CD14-positive monocyte (primary cell): Measurements from ENCODE around the gene RNF149. TPM values are rescaled to one million over a fixed set of nuclear protein-coding genes. Genes with fewer than 3 reads are reported as not detected.
A peak's percentile ranks its signal among the peaks of the same experiment; 100 is the strongest.

Source experiments
- DNase-seq, 3 donors: peaks; one replicate each; pipeline ENCODE4 v3.0.0-alpha.2; 2011 to 2022
- H2AFZ ChIP-seq: 2 replicates; pipeline ENCODE4 v1.6.0; 2012; ENCODE audit warnings: mild to moderate bottlenecking, low read depth, low read length, inconsistent platforms; ENCODE audit not compliant: insufficient read depth, poor library complexity, severe bottlenecking
- H3K27ac ChIP-seq, 2 donors: 1 replicate in 1 of 2; 2 replicates in 1 of 2; pipeline ENCODE4 v1.5.1; 2012 to 2013; ENCODE audit warnings: low read length in 2 of 2, control low read depth in 1 of 2, inconsistent platforms in 1 of 2, low read depth in 1 of 2, mild to moderate bottlenecking in 1 of 2
- H3K27me3 ChIP-seq, 2 donors: one replicate each; pipeline versions ENCODE4 v1.6.0 to v1.6.1; 2011 to 2013; ENCODE audit warnings: low read length in 2 of 2; ENCODE audit not compliant: control insufficient read depth in 2 of 2, insufficient read depth in 2 of 2
- H3K36me3 ChIP-seq, 2 donors: replicated peaks in 1 of 2; 1 replicate in 1 of 2; 2 replicates in 1 of 2; pipeline versions ENCODE4 v1.5.1 to v1.6.1; 2012 to 2013; ENCODE audit warnings: low read length in 2 of 2, control low read depth in 1 of 2, inconsistent platforms in 1 of 2, mild to moderate bottlenecking in 1 of 2; ENCODE audit not compliant: insufficient read depth in 2 of 2, control insufficient read depth in 1 of 2
- H3K4me1 ChIP-seq, 2 donors: 1 replicate in 1 of 2; 2 replicates in 1 of 2; pipeline versions ENCODE4 v1.5.1 to v1.6.1; 2012 to 2013; ENCODE audit warnings: low read length in 2 of 2, control low read depth in 1 of 2, inconsistent platforms in 1 of 2, mild to moderate bottlenecking in 1 of 2, moderate library complexity in 1 of 2; ENCODE audit not compliant: insufficient read depth in 2 of 2, control insufficient read depth in 1 of 2
- H3K4me2 ChIP-seq: replicated peaks from 2 replicates; pipeline ENCODE3; 2012; ENCODE audit warnings: low read length, moderate library complexity, mild to moderate bottlenecking; ENCODE audit not compliant: poor library complexity, severe bottlenecking; ENCODE audit errors: extremely low read depth
- H3K4me3 ChIP-seq, 3 experiments: fragments of 200-600 bp in 1 of 3; sonication (generic) in 1 of 3; replicated peaks in 1 of 3; 1 replicate in 2 of 3; 2 replicates in 1 of 3; pipeline ENCODE4 v1.5.1; 2011 to 2013; ENCODE audit warnings: low read length in 3 of 3, mild to moderate bottlenecking in 3 of 3, control low read depth in 2 of 3, low read depth in 2 of 3, inconsistent platforms in 1 of 3, moderate library complexity in 1 of 3
- H3K79me2 ChIP-seq: 2 replicates; pipeline ENCODE4 v1.6.0; 2012; ENCODE audit warnings: mild to moderate bottlenecking, control low read depth, inconsistent platforms, low read length, moderate library complexity; ENCODE audit not compliant: insufficient read depth
- H3K9ac ChIP-seq: 2 replicates; pipeline ENCODE4 v1.6.0; 2017; ENCODE audit warnings: low read length, mild to moderate bottlenecking; ENCODE audit not compliant: insufficient read depth, poor library complexity, severe bottlenecking
- H3K9me3 ChIP-seq, 2 donors: replicated peaks in 1 of 2; 1 replicate in 1 of 2; 2 replicates in 1 of 2; pipeline versions ENCODE4 v1.5.1 to v1.6.1; 2012 to 2013; ENCODE audit warnings: low read length in 2 of 2, control low read depth in 1 of 2; ENCODE audit not compliant: control insufficient read depth in 1 of 2, insufficient read depth in 1 of 2
- H4K20me1 ChIP-seq: 2 replicates; pipeline ENCODE4 v1.6.0; 2012; ENCODE audit warnings: mild to moderate bottlenecking, low read length, control low read depth, moderate library complexity; ENCODE audit not compliant: insufficient read depth
- H3K27ac Mint-ChIP-seq, 7 donors: one replicate each; pipeline ENCODE4 v1.8.0; 2020; ENCODE audit warnings: mild to moderate bottlenecking in 7 of 7, mixed read lengths in 7 of 7, moderate library complexity in 6 of 7, inconsistent platforms in 2 of 7
- H3K27me3 Mint-ChIP-seq, 3 donors: one replicate each; pipeline ENCODE4 v1.8.0; 2021 to 2022; ENCODE audit warnings: low read depth in 3 of 3, mild to moderate bottlenecking in 3 of 3, mixed read lengths in 3 of 3, moderate library complexity in 3 of 3, inconsistent platforms in 1 of 3
- H3K36me3 Mint-ChIP-seq, 2 donors: one replicate each; pipeline ENCODE4 v1.8.0; 2020; ENCODE audit warnings: mixed read lengths in 2 of 2, inconsistent platforms in 1 of 2, mild to moderate bottlenecking in 1 of 2
- H3K4me1 Mint-ChIP-seq: one replicate; pipeline ENCODE4 v1.8.0; 2020; ENCODE audit warnings: mild to moderate bottlenecking, mixed read lengths
- H3K4me3 Mint-ChIP-seq, 2 donors: one replicate each; pipeline ENCODE4 v1.8.0; 2020; ENCODE audit warnings: mild to moderate bottlenecking in 2 of 2, mixed read lengths in 2 of 2, moderate library complexity in 1 of 2
- H3K9me3 Mint-ChIP-seq, 7 donors: one replicate each; pipeline ENCODE4 v1.8.0; 2020 to 2022; ENCODE audit warnings: mixed read lengths in 7 of 7, mild to moderate bottlenecking in 6 of 7, moderate library complexity in 6 of 7, inconsistent platforms in 2 of 7
- WGBS: methylation state at CpG from one replicate; pipeline ENCODE4 v1.1.5; 2013; ENCODE audit warnings: missing lambda C conversion rate; ENCODE audit not compliant: insufficient coverage; 5-methylcytosine and 5-hydroxymethylcytosine counted together
- intact Hi-C, 2 donors: fragments of 100-400 bp; cut with micrococcal nuclease; formaldehyde crosslinking; loops; one replicate each; pipeline versions ENCODE4 v1.15.0 to v1.15.1; 2023
- polyA plus RNA-seq, 3 donors: library from polyadenylated mRNA; depleted of rRNA in 1 of 3; unstranded in 2 of 3; stranded (reverse) in 1 of 3; fragments of 300-500 nt in 2 of 3; fragments of >200 nt in 1 of 3; fragmentation: Illumina TruSeq in 2 of 3; gene quantifications; 1 replicate in 2 of 3; 2 replicates in 1 of 3; pipeline ENCODE4 v1.2.3, GENCODE V29; 2012 to 2021
- TF ChIP-seq, protein P1 (sequence below): fragments of 200-600 bp; IDR thresholded peaks from one replicate; pipeline ENCODE4 v1.8.0; 2022; ENCODE audit warnings: antibody characterized with exemption, mild to moderate bottlenecking

The RNF149 gene
- polyA plus RNA-seq, 3 donors, result 112 to 148 (median 141) TPM

DNA sequence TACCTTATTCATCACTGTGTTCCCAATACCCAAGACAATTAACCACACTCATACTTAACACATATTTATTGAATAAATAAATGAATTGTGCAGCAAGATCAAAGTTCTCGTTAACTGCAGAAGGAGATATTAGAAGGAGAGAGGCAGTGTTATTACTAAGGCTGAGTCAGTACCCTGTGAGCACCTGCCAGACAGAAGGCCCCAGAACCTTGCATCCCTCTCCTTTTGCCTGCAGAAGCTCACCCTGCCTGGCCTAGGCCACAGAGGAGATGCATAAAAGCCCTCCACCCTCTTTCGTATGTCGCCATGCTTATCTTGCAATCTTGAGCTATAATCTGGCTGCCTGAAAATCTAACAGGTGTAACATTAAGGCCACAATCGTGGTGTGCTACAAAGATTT, 20.5 kb upstream of the RNF149 start:
- H3K27ac ChIP-seq, result peak overlapping the region; percentile 48 to 84
- Mint-ChIP-seq H3K9me3 (peaks cover 0 to 2% (median 0%) of the 10 kb centered on the region in 7 donors), H3K36me3 (no peaks in the 10 kb centered on the region), H3K27ac (no peak overlapping the region), H3K27me3 (peaks cover 0 to 2% (median 2%) of the 10 kb centered on the region in 3 donors), H3K4me3 (no peak overlapping the region), H3K4me1 (peaks cover 14% of the 10 kb centered on the region)
- no peaks in the 10 kb centered on the region for H4K20me1 ChIP-seq
- TF ChIP-seq, protein P1, sequence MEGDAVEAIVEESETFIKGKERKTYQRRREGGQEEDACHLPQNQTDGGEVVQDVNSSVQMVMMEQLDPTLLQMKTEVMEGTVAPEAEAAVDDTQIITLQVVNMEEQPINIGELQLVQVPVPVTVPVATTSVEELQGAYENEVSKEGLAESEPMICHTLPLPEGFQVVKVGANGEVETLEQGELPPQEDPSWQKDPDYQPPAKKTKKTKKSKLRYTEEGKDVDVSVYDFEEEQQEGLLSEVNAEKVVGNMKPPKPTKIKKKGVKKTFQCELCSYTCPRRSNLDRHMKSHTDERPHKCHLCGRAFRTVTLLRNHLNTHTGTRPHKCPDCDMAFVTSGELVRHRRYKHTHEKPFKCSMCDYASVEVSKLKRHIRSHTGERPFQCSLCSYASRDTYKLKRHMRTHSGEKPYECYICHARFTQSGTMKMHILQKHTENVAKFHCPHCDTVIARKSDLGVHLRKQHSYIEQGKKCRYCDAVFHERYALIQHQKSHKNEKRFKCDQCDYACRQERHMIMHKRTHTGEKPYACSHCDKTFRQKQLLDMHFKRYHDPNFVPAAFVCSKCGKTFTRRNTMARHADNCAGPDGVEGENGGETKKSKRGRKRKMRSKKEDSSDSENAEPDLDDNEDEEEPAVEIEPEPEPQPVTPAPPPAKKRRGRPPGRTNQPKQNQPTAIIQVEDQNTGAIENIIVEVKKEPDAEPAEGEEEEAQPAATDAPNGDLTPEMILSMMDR, result no peak
- peak in 2 of 3 donors; percentile 33 to 54 for DNase-seq
- no peaks in the 10 kb centered on the region for H3K27me3 ChIP-seq
- peak overlapping the region; percentile 70 for H3K4me2 ChIP-seq
- peaks cover 0 to 12% of the 10 kb centered on the region in 2 donors for H3K9me3 ChIP-seq
- intact Hi-C loops, result loop anchor here in 1 of 2 donors (2.0 kb wide), 1 partner anchor 20 kb away; the partner anchor contains the start of gene RNF149
- H3K36me3 ChIP-seq, result no peaks in the 10 kb centered on the region
- no peaks in the 10 kb centered on the region for H3K79me2 ChIP-seq
- WGBS, result 42% methylated on average over 3 of the region's 4 CpGs
- H3K4me1 ChIP-seq, result peaks cover 52 to 62% of the 10 kb centered on the region in 2 donors
- H2AFZ ChIP-seq, result no peak overlapping the region
- no peak overlapping the region for H3K9ac ChIP-seq
- H3K4me3 ChIP-seq, result peak overlapping the region in 1 of 3 experiments; percentile 63

DNA sequence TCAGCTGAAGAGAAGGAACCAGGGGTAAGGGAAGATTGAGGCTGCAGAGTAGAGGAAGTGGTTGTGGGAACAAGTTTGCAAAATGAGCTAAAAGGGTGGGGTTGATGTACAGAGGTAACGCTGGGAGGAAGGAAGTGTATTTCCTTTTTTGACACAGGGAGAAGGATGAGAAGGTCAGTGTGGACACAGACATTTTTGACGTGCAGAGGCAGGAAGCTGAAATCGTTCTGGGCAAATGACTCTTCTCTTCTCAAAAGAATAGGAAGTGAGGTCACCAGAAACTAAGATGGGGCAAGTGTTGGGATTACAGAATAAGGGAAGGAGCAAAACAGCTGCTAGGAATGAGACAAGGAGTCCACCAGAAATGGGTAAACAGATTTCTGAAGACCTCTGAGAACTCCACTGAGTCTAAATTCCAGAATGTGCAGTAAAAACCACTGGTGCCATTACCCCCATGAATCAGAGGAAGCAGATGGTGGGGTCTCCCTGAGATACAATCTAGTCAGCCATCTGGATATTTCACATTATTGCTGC, 20.0 kb upstream of the RNF149 start:
- TF ChIP-seq, protein P1, result no peak
- H3K4me1 Mint-ChIP-seq, result peaks cover 14% of the 10 kb centered on the region
- no peak overlapping the region for H3K9ac ChIP-seq
- H3K4me3 ChIP-seq, result peak overlapping the region in 1 of 3 experiments; percentile 63
- peaks cover 0 to 2% (median 2%) of the 10 kb centered on the region in 3 donors for H3K27me3 Mint-ChIP-seq
- H2AFZ ChIP-seq, result no peak overlapping the region
- H3K4me2 ChIP-seq, result peak overlapping the region; percentile 70
- no peaks in the 10 kb centered on the region for H3K27me3 ChIP-seq
- peaks cover 52 to 62% of the 10 kb centered on the region in 2 donors for H3K4me1 ChIP-seq
- no peak overlapping the region for H3K27ac Mint-ChIP-seq
- WGBS, result 8% methylated on average over 2 of the region's 3 CpGs
- H3K36me3 ChIP-seq, result no peaks in the 10 kb centered on the region
- intact Hi-C loops, result loop anchor here in 1 of 2 donors (2.0 kb wide), 1 partner anchor 20 kb away; the partner anchor contains the start of gene RNF149
- H4K20me1 ChIP-seq, result no peaks in the 10 kb centered on the region
- no peaks in the 10 kb centered on the region for H3K79me2 ChIP-seq
- no peaks in the 10 kb centered on the region for H3K36me3 Mint-ChIP-seq
- H3K9me3 ChIP-seq, result peaks cover 0 to 12% of the 10 kb centered on the region in 2 donors
- peak; percentile 92 to 97 (median 97) for DNase-seq
- H3K9me3 Mint-ChIP-seq, result peaks cover 0 to 2% (median 0%) of the 10 kb centered on the region in 7 donors
- peak overlapping the region; percentile 48 to 84 for H3K27ac ChIP-seq
- H3K4me3 Mint-ChIP-seq, result no peak overlapping the region
